Body of pancreas (tissue), 4 donors: ENCODE measurements around the gene PTPRM. TPM values are rescaled to one million over a fixed set of nuclear protein-coding genes. Genes with fewer than 3 reads are reported as not detected.

Experiments used
- ATAC-seq: fragments of 150-250 bp; one replicate; pipeline ENCODE4 v1.9.1; 2016
- DNase-seq, 4 donors: peaks; one replicate each; pipeline ENCODE4 v3.0.0-alpha.2; 2019
- H3K27ac ChIP-seq, 4 donors: fragments of 200-600 bp; sonication (generic); 1 replicate in 3 of 4; 2 replicates in 1 of 4; pipeline versions ENCODE4 v1.5.1 to v1.6.1; 2016 to 2019; ENCODE audit warnings: mild to moderate bottlenecking in 1 of 4, mixed read lengths in 1 of 4, moderate library complexity in 1 of 4
- H3K27me3 ChIP-seq, 2 donors: fragments of 200-600 bp; sonication (generic); one replicate each; pipeline ENCODE4 v1.6.0; 2016; ENCODE audit warnings: mild to moderate bottlenecking in 1 of 2
- H3K36me3 ChIP-seq, 2 donors: fragments of 200-600 bp; sonication (generic); replicated peaks in 1 of 2; 2 replicates each; pipeline ENCODE4 v1.5.1; 2016; ENCODE audit warnings: low read depth in 2 of 2; ENCODE audit not compliant: insufficient read depth in 1 of 2
- H3K4me1 ChIP-seq: fragments of 200-600 bp; sonication (generic); one replicate; pipeline ENCODE4 v1.6.0; 2016
- H3K4me3 ChIP-seq, 2 donors: fragments of 200-600 bp; sonication (generic); 1 replicate in 1 of 2; 2 replicates in 1 of 2; pipeline ENCODE4 v1.5.1; 2016 to 2019
- H3K9me3 ChIP-seq, 3 donors: fragments of 200-600 bp; sonication (generic); 1 replicate in 2 of 3; 2 replicates in 1 of 3; pipeline ENCODE4 v1.5.1; 2016
- CTCF ChIP-seq, 7 experiments: fragments of 450-650 bp in 4 of 7; fragments of 200-600 bp in 3 of 7; sonication (generic) in 3 of 7; IDR thresholded peaks; one replicate each; pipeline ENCODE4 v1.5.1; 2016 to 2019; ENCODE audit warnings: antibody characterized with exemption in 7 of 7
- POLR2A ChIP-seq, 3 donors: fragments of 450-650 bp; IDR thresholded peaks; one replicate each; pipeline ENCODE4 v1.6.1; 2016; ENCODE audit warnings: antibody characterized with exemption in 3 of 3, mild to moderate bottlenecking in 2 of 3
- WGBS, 2 donors: methylation state at CpG; one replicate each; pipeline ENCODE4 v1.1.5; 2017; 5-methylcytosine and 5-hydroxymethylcytosine counted together
- intact Hi-C: fragments of 100-400 bp; cut with DNase I; formaldehyde crosslinking; loops from one replicate; pipeline ENCODE4 v1.15.1; 2023
- total RNA-seq, 2 donors: library from RNA; depleted of rRNA; stranded (reverse); fragments of >200 nt; gene quantifications; one replicate each; pipeline ENCODE4 v1.1.0, GENCODE V29; 2016

The PTPRM gene
- total RNA-seq, 2 donors from 2014 or later = 38.2 to 48.0 TPM

- ATAC-seq (no peak), DNase-seq (no peak)
- intact Hi-C loops = no loop called here
- no peaks in the 10 kb centered on the region for H3K27me3 ChIP-seq
- no peaks in the 10 kb centered on the region for H3K36me3 ChIP-seq
- TF ChIP-seq POLR2A (IDR thresholded peaks at IDR 0.05) (no peak), CTCF (IDR thresholded peaks at IDR 0.05) (no peak)
- H3K9me3 ChIP-seq = no peaks in the 10 kb centered on the region
- H3K27ac ChIP-seq = no peak overlapping the region
- no peaks in the 10 kb centered on the region for H3K4me1 ChIP-seq
- WGBS, 2 donors = 63 to 66% methylated on average over 2 of the region's 2 CpGs
- H3K4me3 ChIP-seq = no peak overlapping the region
These were observed 761.0 kb downstream of the PTPRM start for GRCh38 chr18:8328126-8328525.

DNA sequence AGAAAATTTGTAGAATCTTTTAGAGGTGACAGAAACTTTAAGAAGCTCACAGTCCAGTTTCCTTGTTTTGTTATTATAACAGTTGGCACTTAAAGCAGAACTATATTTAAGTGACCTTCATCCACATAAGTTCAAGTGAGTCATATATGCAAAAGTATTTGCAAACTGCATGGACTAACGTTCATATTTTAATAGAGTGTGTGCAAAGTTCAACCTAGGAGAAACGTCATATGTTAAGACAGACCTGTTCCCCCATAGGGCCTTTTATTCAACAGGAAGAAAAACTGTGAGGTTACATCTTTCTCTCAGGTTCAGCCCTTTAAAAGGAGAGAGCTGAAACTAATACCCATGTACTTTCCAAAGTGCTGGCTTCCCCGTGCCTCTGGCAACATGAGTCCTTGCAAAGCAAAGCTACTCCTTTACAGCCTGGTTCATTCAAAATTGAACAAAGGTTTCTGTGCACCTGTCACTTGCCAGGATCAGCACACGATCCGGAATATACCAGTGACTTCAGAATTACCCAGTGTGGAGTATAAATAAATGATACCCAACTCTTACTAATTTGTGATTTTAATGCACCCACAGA is 762.2 kb downstream of the PTPRM start:
- DNase-seq = no peak
- intact Hi-C loops = no loop called here
- H3K4me3 ChIP-seq = no peak overlapping the region
- no peaks in the 10 kb centered on the region for H3K36me3 ChIP-seq
- TF ChIP-seq POLR2A (IDR thresholded peaks at IDR 0.05) = no peak
- no peak for TF ChIP-seq CTCF (IDR thresholded peaks at IDR 0.05)
- no peak for ATAC-seq
- 62 to 68% methylated on average over 5 of the region's 5 CpGs for WGBS, 2 donors
- H3K27me3 ChIP-seq = no peaks in the 10 kb centered on the region
- no peaks in the 10 kb centered on the region for H3K9me3 ChIP-seq
- H3K27ac ChIP-seq = no peak overlapping the region
- H3K4me1 ChIP-seq = no peaks in the 10 kb centered on the region

- Histone ChIP-seq H3K27me3 (no peaks in the 10 kb centered on the region), H3K9me3 (no peaks in the 10 kb centered on the region), H3K36me3 (no peaks in the 10 kb centered on the region), H3K27ac (no peak overlapping the region), H3K4me1 (no peaks in the 10 kb centered on the region), H3K4me3 (no peak overlapping the region)
- no peak for TF ChIP-seq CTCF (IDR thresholded peaks at IDR 0.05)
- TF ChIP-seq POLR2A (IDR thresholded peaks at IDR 0.05) = no peak
- no peak for DNase-seq
- WGBS, 2 donors = 94 to 97% methylated on average over 10 of the region's 10 CpGs
- intact Hi-C loops = no loop called here
- ATAC-seq = no peak
These were observed 763.5 kb downstream of the PTPRM start for GRCh38 chr18:8330575-8330974.

DNA sequence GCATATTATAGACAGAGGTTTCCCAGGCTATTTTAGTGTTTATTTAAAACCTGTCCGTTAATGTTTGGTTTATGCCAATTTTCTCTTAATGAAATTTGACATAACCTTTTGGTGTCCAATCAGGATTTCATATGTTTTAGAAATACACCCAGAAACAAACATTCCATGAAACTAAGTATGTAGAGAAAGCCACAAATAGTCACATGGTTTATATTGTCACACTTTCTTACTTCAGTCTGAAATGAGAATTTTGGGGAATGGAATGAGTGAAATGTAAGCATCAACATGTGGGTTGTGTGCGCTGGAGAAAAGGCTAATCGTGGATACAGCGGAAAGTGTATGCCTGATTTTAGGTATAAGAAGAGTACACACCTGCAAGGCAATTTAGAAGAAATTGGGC is 765.2 kb downstream of the PTPRM start:
- TF ChIP-seq CTCF (IDR thresholded peaks at IDR 0.05) (no peak), POLR2A (IDR thresholded peaks at IDR 0.05) (no peak)
- Histone ChIP-seq H3K9me3 (no peaks in the 10 kb centered on the region), H3K4me3 (no peak overlapping the region), H3K27ac (no peak overlapping the region), H3K36me3 (no peaks in the 10 kb centered on the region), H3K4me1 (no peaks in the 10 kb centered on the region), H3K27me3 (no peaks in the 10 kb centered on the region)
- WGBS, 2 donors = 90 to 93% methylated on average over 4 of the region's 4 CpGs
- no peak for DNase-seq
- intact Hi-C loops = no loop called here
- ATAC-seq = no peak

- H3K4me1 ChIP-seq = no peaks in the 10 kb centered on the region
- TF ChIP-seq CTCF (IDR thresholded peaks at IDR 0.05) = no peak
- ATAC-seq (no peak), DNase-seq (no peak)
- no peak overlapping the region for H3K4me3 ChIP-seq
- 81 to 100% methylated on average over 1 of the region's 1 CpG for WGBS, 2 donors
- no peaks in the 10 kb centered on the region for H3K27me3 ChIP-seq
- no peaks in the 10 kb centered on the region for H3K36me3 ChIP-seq
- no peak overlapping the region for H3K27ac ChIP-seq
- no peaks in the 10 kb centered on the region for H3K9me3 ChIP-seq
- intact Hi-C loops = no loop called here
These were observed 766.8 kb downstream of the PTPRM start for GRCh38 chr18:8333961-8334360.
